Loucy (cell line): ENCODE data around the gene GUCD1.

Experiments used
- H2AFZ ChIP-seq: fragments of 200-600 bp; sonication (generic); 2 replicates; pipeline ENCODE4 v1.6.0; 2016; ENCODE audit warnings: antibody characterized with exemption, mild to moderate bottlenecking, low read length, moderate library complexity
- H3F3A ChIP-seq: fragments of 200-600 bp; 2 replicates; pipeline ENCODE4 v1.6.0; 2016; ENCODE audit warnings: antibody characterized with exemption, low read depth, mild to moderate bottlenecking
- H3K27me3 ChIP-seq: fragments of 200-600 bp; sonication (generic); 2 replicates; pipeline ENCODE4 v1.6.1; 2014; ENCODE audit warnings: low read length, mild to moderate bottlenecking; ENCODE audit not compliant: insufficient read depth, poor library complexity, severe bottlenecking
- H3K36me3 ChIP-seq: fragments of 200-600 bp; sonication (generic); 2 replicates; pipeline ENCODE4 v1.6.1; 2016; ENCODE audit warnings: low read length; ENCODE audit not compliant: insufficient read depth
- H3K4me1 ChIP-seq: fragments of 200-600 bp; sonication (generic); 2 replicates; pipeline ENCODE4 v1.5.1; 2014; ENCODE audit warnings: low read length, mild to moderate bottlenecking; ENCODE audit not compliant: insufficient read depth, poor library complexity, severe bottlenecking
- H3K4me2 ChIP-seq: fragments of 200-600 bp; sonication (generic); 2 replicates; pipeline ENCODE4 v1.6.0; 2014; ENCODE audit warnings: antibody characterized with exemption, low read length, low read depth, mild to moderate bottlenecking; ENCODE audit not compliant: poor library complexity, severe bottlenecking
- H3K4me3 ChIP-seq: fragments of 200-600 bp; sonication (generic); 2 replicates; pipeline ENCODE4 v1.5.1; 2014; ENCODE audit warnings: low read length, mild to moderate bottlenecking, mixed read lengths; ENCODE audit not compliant: poor library complexity, severe bottlenecking
- H3K79me2 ChIP-seq: fragments of 200-600 bp; sonication (generic); 2 replicates; pipeline ENCODE4 v1.6.1; 2014; ENCODE audit warnings: low read length; ENCODE audit not compliant: insufficient read depth
- H3K9ac ChIP-seq: fragments of 200-600 bp; sonication (generic); 2 replicates; pipeline ENCODE4 v1.6.0; 2014; ENCODE audit warnings: mild to moderate bottlenecking, low read depth, low read length, moderate library complexity; ENCODE audit not compliant: poor library complexity, severe bottlenecking
- H3K9me2 ChIP-seq: fragments of 200-600 bp; sonication (generic); replicated peaks from 2 replicates; pipeline ENCODE4 v1.6.1; 2016; ENCODE audit warnings: low read depth, low read length, mixed read lengths
- H3K9me3 ChIP-seq: fragments of 200-600 bp; sonication (generic); 2 replicates; pipeline ENCODE4 v1.6.1; 2014; ENCODE audit warnings: mild to moderate bottlenecking, antibody characterized with exemption, low read length, low read depth; ENCODE audit not compliant: insufficient read depth
- H4K20me1 ChIP-seq: fragments of 200-600 bp; sonication (generic); 2 replicates; pipeline ENCODE4 v1.6.0; 2014; ENCODE audit warnings: antibody characterized with exemption, low read length, mild to moderate bottlenecking; ENCODE audit not compliant: insufficient read depth, poor library complexity, severe bottlenecking
- EZH2phosphoT487 ChIP-seq: fragments of 200-600 bp; IDR thresholded peaks from 2 replicates; pipeline ENCODE4 v1.6.1; 2018; ENCODE audit warnings: antibody characterized with exemption, mild to moderate bottlenecking, moderate library complexity, borderline replicate concordance
- TF ChIP-seq, protein P1 (sequence below): fragments of 200-600 bp; sonication (generic); conservative IDR thresholded peaks from 2 replicates; pipeline ENCODE4 v1.5.1; 2014; ENCODE audit warnings: mild to moderate bottlenecking, antibody characterized with exemption, low read length

Gene GUCD1

DNA sequence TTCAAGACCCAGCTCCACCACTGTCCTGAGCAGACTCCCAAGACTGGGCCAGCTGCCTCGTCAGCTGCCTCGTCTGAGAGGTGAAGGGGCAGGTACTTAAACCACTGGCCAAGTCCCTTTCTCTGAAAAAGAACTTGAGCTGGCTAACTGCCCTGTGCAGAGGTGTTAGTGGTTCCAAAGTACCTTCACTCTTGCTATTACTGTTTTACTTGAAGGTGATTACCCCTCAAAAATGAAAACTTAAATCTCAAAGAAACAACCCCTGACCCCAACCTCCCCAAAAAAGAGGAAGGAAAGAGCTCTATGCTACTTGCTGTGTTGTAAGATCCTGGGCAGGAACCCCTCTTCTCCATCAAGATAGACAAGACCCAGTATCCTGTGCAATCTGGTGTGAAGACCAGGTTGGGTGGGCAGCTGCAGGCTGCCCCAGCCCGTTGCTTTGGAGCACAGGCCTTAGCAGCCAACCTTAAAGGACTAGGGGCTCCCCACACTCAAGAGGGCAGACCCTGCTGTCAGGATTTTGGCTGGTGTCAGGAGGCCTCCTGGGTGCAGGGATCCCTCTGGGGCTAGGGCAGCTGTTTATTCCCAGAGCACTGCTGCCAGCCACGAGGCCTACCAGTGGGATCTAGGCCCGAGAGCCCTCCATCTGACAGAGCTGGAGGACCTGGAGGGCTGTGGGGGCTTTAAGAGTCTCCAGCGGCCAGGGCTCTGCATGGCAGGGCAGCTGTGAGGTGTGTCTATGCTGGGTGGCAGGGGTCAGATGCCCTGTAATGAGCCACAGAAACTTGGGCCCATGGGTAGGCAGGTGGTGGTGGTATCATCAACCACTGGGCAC lies 13.0 kb downstream of the GUCD1 start:
- Histone ChIP-seq H4K20me1 (no peaks in the 10 kb centered on the region), H3K9ac (no peak overlapping the region), H3K9me3 (no peaks in the 10 kb centered on the region), H3K4me1 (no peaks in the 10 kb centered on the region), H3K79me2 (no peaks in the 10 kb centered on the region), H3K4me3 (no peak overlapping the region), H2AFZ (no peak overlapping the region), H3F3A (no peaks in the 10 kb centered on the region), H3K9me2 (no peaks in the 10 kb centered on the region), H3K27me3 (no peaks in the 10 kb centered on the region), H3K4me2 (no peak overlapping the region), H3K36me3 (peaks cover 61% of the 10 kb centered on the region; the same call in 1 of the 2 replicates)
- no peak for TF ChIP-seq EZH2phosphoT487
- TF ChIP-seq, protein P1, sequence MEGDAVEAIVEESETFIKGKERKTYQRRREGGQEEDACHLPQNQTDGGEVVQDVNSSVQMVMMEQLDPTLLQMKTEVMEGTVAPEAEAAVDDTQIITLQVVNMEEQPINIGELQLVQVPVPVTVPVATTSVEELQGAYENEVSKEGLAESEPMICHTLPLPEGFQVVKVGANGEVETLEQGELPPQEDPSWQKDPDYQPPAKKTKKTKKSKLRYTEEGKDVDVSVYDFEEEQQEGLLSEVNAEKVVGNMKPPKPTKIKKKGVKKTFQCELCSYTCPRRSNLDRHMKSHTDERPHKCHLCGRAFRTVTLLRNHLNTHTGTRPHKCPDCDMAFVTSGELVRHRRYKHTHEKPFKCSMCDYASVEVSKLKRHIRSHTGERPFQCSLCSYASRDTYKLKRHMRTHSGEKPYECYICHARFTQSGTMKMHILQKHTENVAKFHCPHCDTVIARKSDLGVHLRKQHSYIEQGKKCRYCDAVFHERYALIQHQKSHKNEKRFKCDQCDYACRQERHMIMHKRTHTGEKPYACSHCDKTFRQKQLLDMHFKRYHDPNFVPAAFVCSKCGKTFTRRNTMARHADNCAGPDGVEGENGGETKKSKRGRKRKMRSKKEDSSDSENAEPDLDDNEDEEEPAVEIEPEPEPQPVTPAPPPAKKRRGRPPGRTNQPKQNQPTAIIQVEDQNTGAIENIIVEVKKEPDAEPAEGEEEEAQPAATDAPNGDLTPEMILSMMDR = no peak

DNA sequence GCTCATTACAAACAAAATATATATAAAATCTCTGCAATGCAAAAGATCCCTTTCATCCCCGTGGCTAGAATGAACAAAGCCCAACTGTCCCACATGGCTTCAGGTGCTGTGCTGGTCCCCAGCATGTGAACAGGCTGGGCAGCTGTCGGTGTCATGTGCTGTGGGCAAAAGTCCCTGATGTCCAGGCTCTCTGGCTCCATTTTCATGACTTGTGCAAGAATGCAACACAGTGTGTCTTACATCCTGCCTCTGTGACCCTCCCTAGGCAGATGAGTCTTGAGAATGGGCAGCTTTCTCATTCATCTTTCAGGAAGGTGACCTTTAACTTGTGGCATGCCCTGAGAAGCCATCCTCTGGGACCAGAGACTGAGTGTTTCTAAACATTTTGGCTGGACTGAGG lies 14.5 kb downstream of the GUCD1 start:
- H3K27me3 ChIP-seq = no peaks in the 10 kb centered on the region
- no peaks in the 10 kb centered on the region for H4K20me1 ChIP-seq
- peaks cover 53% of the 10 kb centered on the region; the same call in 1 of the 2 replicates for H3K36me3 ChIP-seq
- no peaks in the 10 kb centered on the region for H3K79me2 ChIP-seq
- no peak for TF ChIP-seq EZH2phosphoT487
- TF ChIP-seq, protein P1 = no peak
- H2AFZ ChIP-seq = no peak overlapping the region
- H3F3A ChIP-seq = no peaks in the 10 kb centered on the region
- H3K9ac ChIP-seq = no peak overlapping the region
- no peaks in the 10 kb centered on the region for H3K4me1 ChIP-seq
- no peak overlapping the region for H3K4me2 ChIP-seq
- no peaks in the 10 kb centered on the region for H3K9me3 ChIP-seq
- H3K9me2 ChIP-seq = no peaks in the 10 kb centered on the region
- H3K4me3 ChIP-seq = no peak overlapping the region

DNA sequence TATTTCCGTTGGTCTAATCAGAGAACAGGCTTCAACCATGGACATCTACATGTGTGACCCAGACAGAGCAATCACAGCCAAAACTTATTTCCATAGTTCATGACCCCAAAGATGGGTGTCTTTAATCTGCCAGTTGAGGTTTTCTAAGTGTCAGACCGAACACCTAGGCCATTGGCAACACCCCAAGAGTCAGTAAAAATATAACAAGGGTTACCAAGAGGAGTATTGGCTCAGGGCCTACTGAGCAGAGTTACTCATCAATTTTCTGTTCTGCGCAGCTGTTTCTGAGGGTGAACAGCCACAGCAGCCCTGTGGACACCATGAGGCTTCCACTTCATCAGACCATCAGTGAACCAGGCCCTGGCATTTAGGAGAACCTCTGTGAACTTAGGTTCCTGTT lies 18.8 kb downstream of the GUCD1 start:
- H3K9me3 ChIP-seq = no peaks in the 10 kb centered on the region
- H3F3A ChIP-seq = no peaks in the 10 kb centered on the region
- H3K9me2 ChIP-seq = no peaks in the 10 kb centered on the region
- H3K27me3 ChIP-seq = no peaks in the 10 kb centered on the region
- H3K79me2 ChIP-seq = no peaks in the 10 kb centered on the region
- H3K9ac ChIP-seq = no peak overlapping the region
- TF ChIP-seq, protein P1 = no peak
- TF ChIP-seq EZH2phosphoT487 = no peak
- no peaks in the 10 kb centered on the region for H4K20me1 ChIP-seq
- peaks cover 17% of the 10 kb centered on the region; the same call in 1 of the 2 replicates for H3K36me3 ChIP-seq
- H3K4me3 ChIP-seq = no peak overlapping the region
- H2AFZ ChIP-seq = no peak overlapping the region
- no peak overlapping the region for H3K4me2 ChIP-seq
- no peaks in the 10 kb centered on the region for H3K4me1 ChIP-seq
